GM12878 (cell line): ENCODE data around the gene TOMM40. TPM values are rescaled to one million over a fixed set of nuclear protein-coding genes. Genes with fewer than 3 reads are reported as not detected.
A peak's percentile ranks its signal among the peaks of the same experiment; 100 is the strongest.

ENCODE experiments used
- ATAC-seq: fragments of 200-7000 bp; cut with Tn5 transposase; 3 replicates; pipeline ENCODE4 v1.9.1; 2020; ENCODE audit warnings: mild to moderate bottlenecking, moderate library complexity
- BruUV-seq: library from RNA; stranded (reverse); fragments of 400-500 nt; replicated peaks from 2 replicates; lab custom pipeline; 2021; lab: Mats Ljungman, UMichigan
- CTCF ChIA-PET: fragments of 300-600 bp; sonication (Branson Sonifier 250); formaldehyde crosslinking; extraction: SDS; loops from one replicate; lab custom pipeline; 2021; ENCODE audit warnings: inconsistent platforms; lab: Yijun Ruan, JAX
- POLR2A ChIA-PET: fragments of 350-600 bp; formaldehyde crosslinking; extraction: SDS; loops from one replicate; lab custom pipeline; 2021; ENCODE audit warnings: inconsistent platforms; lab: Charles Lee
- RAD21 ChIA-PET: fragments of 300-600 bp; sonication (Branson Sonifier 250); formaldehyde crosslinking; loops from one replicate; lab custom pipeline; 2023; ENCODE audit warnings: antibody characterized with exemption; ENCODE audit not compliant: unreplicated experiment; lab: Charles Lee
- SMC1A ChIA-PET: fragments of 300-600 bp; sonication (Branson Sonifier 250); formaldehyde crosslinking; loops from one replicate; lab custom pipeline; 2023; ENCODE audit not compliant: unreplicated experiment, uncharacterized antibody; lab: Charles Lee
- DNase-seq: peaks from one replicate; pipeline ENCODE4 v3.0.0-alpha.2; 2011; ENCODE audit warnings: low read depth, low spot score
- FAIRE-seq: peaks from 3 replicates; lab custom pipeline; 2011; peaks lifted over from hg19 to GRCh38; lab: Jason Lieb, UNC
- H2AFZ ChIP-seq: 2 replicates; pipeline ENCODE4 v1.6.0; 2011; ENCODE audit warnings: low read depth, low read length, control low read depth; ENCODE audit not compliant: control insufficient read depth
- H3K27ac ChIP-seq: 2 replicates; pipeline ENCODE4 v1.5.1; 2011; ENCODE audit warnings: control low read depth; ENCODE audit not compliant: control insufficient read depth, insufficient read depth
- H3K27me3 ChIP-seq, 2 experiments: replicated peaks in 1 of 2; 2 replicates each; pipeline versions ENCODE4 v1.6.0 to v1.6.1; 2011; ENCODE audit warnings: low read length in 1 of 2; ENCODE audit not compliant: control insufficient read depth in 2 of 2, insufficient read depth in 2 of 2
- H3K36me3 ChIP-seq, 2 experiments: 2 replicates each; pipeline ENCODE4 v1.5.1; 2011; ENCODE audit warnings: low read length in 1 of 2; ENCODE audit not compliant: control insufficient read depth in 2 of 2, insufficient read depth in 2 of 2
- H3K4me1 ChIP-seq: 2 replicates; pipeline ENCODE4 v1.6.1; 2011; ENCODE audit warnings: mild to moderate bottlenecking, low read length, moderate library complexity, mixed read lengths; ENCODE audit not compliant: control insufficient read depth, insufficient read depth
- H3K4me2 ChIP-seq: 2 replicates; pipeline ENCODE4 v1.6.0; 2011; ENCODE audit warnings: control low read depth; ENCODE audit not compliant: control insufficient read depth, insufficient read depth
- H3K4me3 ChIP-seq: fragments of 200-600 bp; sonication (generic); 2 replicates; pipeline ENCODE4 v1.5.1; 2016
- H3K79me2 ChIP-seq: 2 replicates; pipeline ENCODE4 v1.6.0; 2011; ENCODE audit warnings: low read length; ENCODE audit not compliant: control insufficient read depth, insufficient read depth
- H3K9ac ChIP-seq: 2 replicates; pipeline ENCODE4 v1.8.0; 2011; ENCODE audit warnings: low read length, control low read depth, mixed read lengths; ENCODE audit not compliant: control insufficient read depth, insufficient read depth
- H3K9me3 ChIP-seq: replicated peaks from 3 replicates; pipeline ENCODE4 v1.5.1; 2011; ENCODE audit warnings: mild to moderate bottlenecking, low read length; ENCODE audit not compliant: control insufficient read depth, insufficient read depth
- H4K20me1 ChIP-seq: 2 replicates; pipeline ENCODE4 v1.6.0; 2011; ENCODE audit not compliant: control insufficient read depth, insufficient read depth
- ATF2 ChIP-seq: IDR thresholded peaks from 2 replicates; pipeline ENCODE4 v1.6.1; 2012; ENCODE audit warnings: low read length, inconsistent platforms
- ATF7 ChIP-seq: fragments of 450-650 bp; IDR thresholded peaks from 2 replicates; pipeline ENCODE4 v1.6.1; 2016; ENCODE audit warnings: low read depth, mild to moderate bottlenecking
- CHD4 ChIP-seq: fragments of 200-600 bp; sonication (generic); IDR thresholded peaks from 2 replicates; pipeline ENCODE4 v1.6.1; 2016; ENCODE audit warnings: mild to moderate bottlenecking
- EGR1 ChIP-seq, 2 experiments: IDR thresholded peaks; 1 replicate in 1 of 2; 2 replicates in 1 of 2; pipeline ENCODE4 v1.6.1; 2011 to 2012; ENCODE audit warnings: low read depth in 2 of 2, low read length in 2 of 2, borderline replicate concordance in 1 of 2, mild to moderate bottlenecking in 1 of 2, moderate library complexity in 1 of 2
- GABPA ChIP-seq: IDR thresholded peaks from 2 replicates; pipeline ENCODE4 v1.6.1; 2014; ENCODE audit warnings: antibody characterized with exemption, low read depth, mild to moderate bottlenecking, inconsistent platforms
- MEF2A ChIP-seq: IDR thresholded peaks from 2 replicates; pipeline ENCODE4 v1.6.1; 2011; ENCODE audit warnings: low read depth, mild to moderate bottlenecking, low read length, moderate library complexity; ENCODE audit not compliant: insufficient read depth
- MEF2B ChIP-seq: fragments of 450-650 bp; IDR thresholded peaks from 2 replicates; pipeline ENCODE4 v1.6.1; 2018; ENCODE audit warnings: mild to moderate bottlenecking, moderate library complexity; ENCODE audit not compliant: partially characterized antibody, poor library complexity, severe bottlenecking
- MYB ChIP-seq: fragments of 150-350 bp; IDR thresholded peaks from 2 replicates; pipeline ENCODE4 v1.6.1; 2014; ENCODE audit warnings: mild to moderate bottlenecking, low read depth, low read length, borderline replicate concordance
- MYC ChIP-seq: IDR thresholded peaks from 2 replicates; pipeline ENCODE4 v1.6.1; 2011; ENCODE audit warnings: mild to moderate bottlenecking, low read length, moderate library complexity, inconsistent platforms; ENCODE audit not compliant: insufficient read depth, insufficient replicate concordance, insufficient read length, severe bottlenecking
- NR2F1 ChIP-seq: fragments of 450-650 bp; conservative IDR thresholded peaks from 2 replicates; pipeline ENCODE4 v1.6.1; 2017; ENCODE audit warnings: mild to moderate bottlenecking
- PRDM15 ChIP-seq: fragments of 450-650 bp; formaldehyde crosslinking; IDR thresholded peaks from 2 replicates; pipeline ENCODE4 v1.4.0; 2020; ENCODE audit warnings: mild to moderate bottlenecking, moderate library complexity
- RELB ChIP-seq: fragments of 450-650 bp; IDR thresholded peaks from 2 replicates; pipeline ENCODE4 v1.6.1; 2017; ENCODE audit warnings: low read depth, mild to moderate bottlenecking, moderate library complexity
- SPI1 ChIP-seq: IDR thresholded peaks from 2 replicates; pipeline ENCODE4 v1.6.1; 2011; ENCODE audit warnings: low read depth, mild to moderate bottlenecking, low read length, moderate library complexity, borderline replicate concordance; ENCODE audit not compliant: insufficient read depth
- ZNF274 ChIP-seq: IDR thresholded peaks from one replicate; pipeline ENCODE4 v1.8.0; 2011; ENCODE audit not compliant: insufficient read length, insufficient read depth
- ZZZ3 ChIP-seq: IDR thresholded peaks from 2 replicates; pipeline ENCODE4 v1.6.1; 2011; ENCODE audit warnings: low read depth; ENCODE audit not compliant: control insufficient read depth, insufficient read length
- WGBS: methylation state at CpG from one replicate; pipeline ENCODE4 v1.1.6; 2016; ENCODE audit warnings: low lambda C conversion rate; ENCODE audit not compliant: insufficient replicate concordance, insufficient coverage; ENCODE audit errors: missing lambda C conversion rate; 5-methylcytosine and 5-hydroxymethylcytosine counted together
- in situ Hi-C: fragments of 300-500 bp; cut with MboI; formaldehyde crosslinking; loops from 9 replicates; pipeline ENCODE4 v1.14.3; 2018; ENCODE audit warnings: mixed read lengths
- intact Hi-C: fragments of 100-400 bp; cut with micrococcal nuclease; formaldehyde crosslinking; loops from one replicate; pipeline ENCODE4 v1.14.2; 2022; ENCODE audit not compliant: unreplicated experiment
- polyA plus RNA-seq, 11 experiments: library from polyadenylated mRNA; depleted of rRNA in 4 of 11; unstranded in 6 of 11; stranded (reverse) in 5 of 11; fragments of >200 nt; fragmentation: Nextera tagmentation in 4 of 11; fragmentation: Illumina TruSeq in 1 of 11; extraction: Ambion mirVana in 4 of 11; extraction: Trizol in 1 of 11; gene quantifications; 1 replicate in 1 of 11; 2 replicates in 10 of 11; pipeline versions ENCODE4 v1.2.1 to v1.2.3, GENCODE V29; 2011 to 2016; ENCODE audit warnings: inconsistent platforms in 2 of 11, missing spikeins in 2 of 11, low read depth in 1 of 11
- total RNA-seq, 4 experiments: library from RNA; depleted of rRNA in 3 of 4; stranded (reverse); fragments of >200 nt in 3 of 4; fragmentation: Illumina TruSeq in 1 of 4; extraction: Trizol in 1 of 4; gene quantifications; 2 replicates each; pipeline versions ENCODE4 v1.2.1 to v1.2.3, GENCODE V29; 2013 to 2021

Gene TOMM40
- total and polyA plus RNA-seq, 10 of the 15 experiments (the other 5 are each of a cell fraction or from before 2014, with no cell fraction given): 0.85 to 221 (median 99.9) TPM

- Histone ChIP-seq H3K4me2 (peak overlapping the region; percentile 98), H2AFZ (peak overlapping the region; percentile 96), H3K4me1 (peaks cover 19% of the 10 kb centered on the region), H3K9me3 (peaks cover 1% of the 10 kb centered on the region; the same call in 1 of the 3 replicates), H3K27me3 (no peaks in the 10 kb centered on the region), H4K20me1 (no peaks in the 10 kb centered on the region), H3K9ac (peak overlapping the region; percentile 67), H3K4me3 (peak overlapping the region; percentile 69), H3K79me2 (peaks cover 32% of the 10 kb centered on the region), H3K27ac (peak overlapping the region; percentile 96), H3K36me3 (peaks cover 0 to 14% of the 10 kb centered on the region in 2 experiments; a peak in 3 of 4 replicates)
- FAIRE-seq: peak; percentile 100
- peak; percentile 92 for ATAC-seq
- DNase-seq: peak; percentile 100
- intact Hi-C loops (loop anchor here (5.0 kb wide), 1 partner anchor 43 kb away; the partner anchor contains the start of gene NECTIN2), in situ Hi-C loops (no loop called here)
- CTCF ChIA-PET: interaction anchor here (0.6 to 1.4 kb wide), 9 partner anchors 12 to 236 kb away, joined by 3 to 7 read pairs (median 4); partner anchors contain the start of gene NECTIN2
- RAD21 ChIA-PET: interaction anchor here (0.6 to 1.6 kb wide), 6 partner anchors 15 to 288 kb away, joined by 3 to 4 read pairs (median 3); partner anchors contain the start of genes APOE, BLOC1S3 and TRAPPC6A
- SMC1A ChIA-PET: interaction anchor here (0.9 to 1.8 kb wide), 3 partner anchors 62 to 167 kb away, joined by 3 to 6 read pairs (median 4); no protein-coding TSS in a partner anchor
- no TSS peak for BruUV-seq
- WGBS: under 1% methylated on average over 40 of the region's 40 CpGs
- POLR2A ChIA-PET: interaction anchor here (0.5 to 1.7 kb wide), 5 partner anchors 15 to 1351 kb away, joined by 3 to 7 read pairs (median 4); partner anchors contain the start of genes APOE and CLPTM1
- no peak for TF ChIP-seq EGR1 (IDR thresholded peaks at IDR 0.05; ENCODE audit: borderline replicate concordance in 1 of 2, low read depth in 2 of 2, low read length in 2 of 2)
- TF ChIP-seq MYC: no peak
- TF ChIP-seq SPI1: peak; percentile 88
- TF ChIP-seq NR2F1: peak; percentile 100
- TF ChIP-seq CHD4: no peak
- peak; percentile 71; the same call in 1 of the 2 replicates for TF ChIP-seq RELB
- peak; percentile 96 for TF ChIP-seq ATF7
- no peak for TF ChIP-seq MYB
- TF ChIP-seq ATF2: no peak; the same call in 1 of the 2 replicates
- TF ChIP-seq ZNF274: no peak
- peak; percentile 80 for TF ChIP-seq MEF2A
- TF ChIP-seq ZZZ3: no peak
- TF ChIP-seq GABPA: peak; percentile 73; the same call in 1 of the 2 replicates
- TF ChIP-seq PRDM15: no peak
- peak; percentile 86 for TF ChIP-seq MEF2B
Measured at GRCh38 chr19:44890366-44891015, 563 bp upstream of the TOMM40 start.
